ENCODE results near the gene RRAS2. TPM values are rescaled to one million over a fixed set of nuclear protein-coding genes. Genes with fewer than 3 reads are reported as not detected.
"Not testable (repeated sequence)": the region's sequence is repeated elsewhere in the genome, so short reads cannot be mapped to it uniquely, and the experiment has no call there.

Gene RRAS2
- total RNA-seq (2014; rRNA removed; shearing (Covaris generic)) = 32.3 and 37.3 TPM in 2 replicates
- 20.3 and 22.6 TPM in 2 replicates for polyA plus RNA-seq (2015; cell fraction: cytosol; rRNA removed)
- 6.4 and 10.2 TPM in 2 replicates for polyA plus RNA-seq (2015; cell fraction: nucleus; rRNA removed)

DNA sequence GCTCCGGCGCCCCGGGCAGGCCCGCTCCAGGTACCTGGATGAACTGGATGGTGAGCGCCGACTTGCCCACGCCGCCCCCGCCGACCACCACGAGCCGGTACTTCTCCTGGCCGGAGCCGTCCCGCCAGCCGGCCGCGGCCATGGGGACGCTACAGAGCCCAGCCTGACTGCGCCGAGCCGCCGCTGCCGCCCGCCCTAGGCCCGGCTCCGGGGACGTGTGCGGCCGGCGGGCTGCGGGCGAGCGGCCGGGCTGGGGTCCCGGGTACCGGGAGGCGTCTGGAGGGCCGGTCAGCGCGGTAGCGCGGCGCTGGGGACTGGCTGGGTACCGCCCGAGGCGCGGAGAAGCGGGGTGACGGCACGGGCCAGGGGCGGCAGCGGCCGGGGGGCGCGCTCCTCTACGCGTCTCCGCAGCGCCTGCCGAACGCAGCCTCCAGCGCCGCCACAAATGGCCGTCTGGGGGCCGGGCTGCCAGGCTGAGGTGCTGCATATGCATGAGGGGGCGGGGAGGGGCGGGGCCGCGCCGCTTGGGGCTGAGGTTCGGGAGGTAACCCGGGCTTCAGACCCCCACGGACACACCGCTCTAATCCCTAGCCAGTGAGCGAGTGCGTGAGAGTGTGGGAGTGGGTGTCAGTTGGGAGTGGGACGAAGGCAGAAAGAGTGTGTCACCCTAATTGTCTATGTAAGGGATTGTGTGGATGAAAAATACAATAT, at the start of gene RRAS2:
Gene RRAS2, minus strand, starts transcription at position 455 of the 711 bp plus-strand sequence. Its CDS starts 313 bp downstream, at position 142.
- DNase-seq (ENCODE audit: low read depth, low spot score) = peak; percentile 77
- in situ Hi-C loops (cut with HindIII; ENCODE audit: low pct_unique_long_range_greater_than_20kb, low sequenced_read_pairs) = no loop called here

DNA sequence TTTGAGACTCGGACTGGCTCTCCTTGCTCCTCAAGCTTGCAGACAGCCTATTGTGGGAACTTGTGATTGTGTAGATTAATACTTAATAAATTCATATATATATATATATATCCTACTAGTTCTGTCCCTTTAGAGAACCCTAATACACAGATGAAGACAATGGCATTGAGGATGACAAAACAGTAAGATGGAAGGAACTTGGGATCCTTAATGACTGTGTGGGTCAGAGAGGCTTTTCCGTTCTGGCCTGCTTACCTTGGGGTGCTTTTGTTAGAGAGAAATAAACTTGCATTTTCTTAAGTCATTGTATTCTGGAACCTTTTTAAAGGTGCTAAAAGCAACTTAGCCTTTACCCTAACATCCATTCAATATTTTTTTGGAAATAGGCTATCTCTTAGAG, 49.6 kb upstream of the RRAS2 start:
- in situ Hi-C loops (cut with HindIII; ENCODE audit: low pct_unique_long_range_greater_than_20kb, low sequenced_read_pairs) = no loop called here
- no peak for DNase-seq (ENCODE audit: low read depth, low spot score)

- in situ Hi-C loops (cut with HindIII; ENCODE audit: low pct_unique_long_range_greater_than_20kb, low sequenced_read_pairs); DNase-seq (ENCODE audit: low read depth, low spot score): not testable (repeated sequence)
These were observed 47.1 kb upstream of the RRAS2 start for GRCh38 chr11:14406116-14406515.

GRCh38 chr11:14403528-14403927, 44.5 kb upstream of the RRAS2 start:
- in situ Hi-C loops (cut with HindIII; ENCODE audit: low pct_unique_long_range_greater_than_20kb, low sequenced_read_pairs); DNase-seq (ENCODE audit: low read depth, low spot score): not testable (repeated sequence)

GRCh38 chr11:14399087-14399486, 40.1 kb upstream of the RRAS2 start:
- in situ Hi-C loops (cut with HindIII; ENCODE audit: low pct_unique_long_range_greater_than_20kb, low sequenced_read_pairs) = no loop called here

GRCh38 chr11:14396273-14396672, 37.3 kb upstream of the RRAS2 start:
- DNase-seq (ENCODE audit: low read depth, low spot score) = no peak
- in situ Hi-C loops (cut with HindIII; ENCODE audit: low pct_unique_long_range_greater_than_20kb, low sequenced_read_pairs) = no loop called here

More at GRCh38 chr11:14399087-14399486, 40.1 kb upstream of the RRAS2 start:
- DNase-seq (ENCODE audit: low read depth, low spot score) = no peak

DNA sequence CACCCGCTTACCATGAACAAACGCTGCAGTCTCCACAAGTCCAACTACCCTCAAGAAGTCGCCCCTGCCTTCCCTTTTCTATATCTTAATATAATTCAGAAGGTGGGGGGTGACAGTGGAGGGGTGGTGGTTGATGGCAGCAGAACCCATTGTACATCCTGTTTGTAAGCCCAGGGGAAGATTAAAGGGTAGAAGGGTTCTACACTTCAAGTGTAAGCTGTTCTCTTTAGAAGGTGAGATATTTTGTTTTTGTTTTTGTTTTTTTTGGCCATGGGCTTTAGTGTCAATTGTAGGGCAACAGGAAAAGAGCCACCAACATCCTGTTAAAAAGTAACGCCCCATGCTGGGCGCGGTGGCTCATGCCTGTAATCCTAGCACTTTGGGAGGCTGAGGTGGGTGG, 34.9 kb upstream of the RRAS2 start:
- DNase-seq (ENCODE audit: low read depth, low spot score) = no peak
- in situ Hi-C loops (cut with HindIII; ENCODE audit: low pct_unique_long_range_greater_than_20kb, low sequenced_read_pairs) = no loop called here

DNA sequence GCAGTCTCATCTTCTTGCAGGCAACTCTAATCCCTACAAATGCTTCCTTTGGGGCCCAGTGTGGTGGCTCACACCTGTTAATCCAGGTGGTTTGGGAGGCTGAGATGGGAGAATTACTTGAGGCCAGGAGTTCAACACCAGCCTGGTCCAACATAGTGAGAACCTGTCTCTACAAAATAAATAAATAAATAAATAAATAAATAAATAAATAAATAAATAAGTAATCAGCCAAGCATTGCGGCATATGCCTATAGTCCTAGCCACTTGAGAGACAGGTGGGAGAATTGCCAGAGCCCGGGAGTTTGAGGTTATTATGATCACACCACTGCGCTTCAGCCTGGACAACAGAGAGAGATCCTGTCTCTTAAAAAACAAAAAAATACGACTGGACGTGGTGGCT, 34.1 kb upstream of the RRAS2 start:
- DNase-seq (ENCODE audit: low read depth, low spot score) = no peak
- in situ Hi-C loops (cut with HindIII; ENCODE audit: low pct_unique_long_range_greater_than_20kb, low sequenced_read_pairs) = no loop called here

DNA sequence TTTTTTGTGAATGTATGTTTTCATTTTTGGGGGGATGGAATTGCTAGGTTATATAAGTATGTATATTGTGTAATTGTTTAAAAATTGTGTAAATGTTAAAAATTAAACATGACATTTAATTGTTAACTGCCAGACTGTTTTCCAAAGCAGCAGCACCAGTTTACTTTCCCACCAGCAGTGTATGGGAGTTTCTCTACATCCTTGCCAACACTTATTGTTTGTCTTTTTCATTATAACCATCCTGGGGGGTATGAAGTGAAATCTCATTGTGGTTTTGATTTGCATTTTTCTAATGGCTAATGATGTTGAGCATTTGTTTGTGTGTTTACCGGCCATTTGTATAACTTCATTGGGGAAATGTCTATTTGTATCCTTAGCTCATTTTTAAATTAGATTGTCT, 31.7 kb upstream of the RRAS2 start:
- DNase-seq (ENCODE audit: low read depth, low spot score) = no peak
- in situ Hi-C loops (cut with HindIII; ENCODE audit: low pct_unique_long_range_greater_than_20kb, low sequenced_read_pairs) = no loop called here

DNA sequence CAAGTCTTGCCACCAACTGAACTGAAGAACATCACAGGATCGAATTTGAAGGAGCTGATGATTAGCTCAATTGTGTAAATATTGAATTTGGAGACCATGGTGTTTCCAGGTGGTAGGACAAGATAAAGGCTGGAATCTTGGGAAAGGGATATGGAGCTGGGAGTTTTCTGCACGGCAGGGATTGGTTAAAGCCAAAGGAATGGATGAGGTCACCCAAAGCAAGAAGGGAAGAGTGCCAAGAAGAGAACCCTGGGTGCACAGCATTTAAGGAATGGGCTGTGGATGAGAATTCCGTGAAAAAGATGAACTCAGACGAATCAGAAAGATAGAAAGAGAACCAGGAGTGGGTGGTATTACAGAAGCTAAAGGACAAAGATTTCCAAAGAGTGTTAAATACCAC, 29.4 kb upstream of the RRAS2 start:
- DNase-seq (ENCODE audit: low read depth, low spot score) = no peak
- in situ Hi-C loops (cut with HindIII; ENCODE audit: low pct_unique_long_range_greater_than_20kb, low sequenced_read_pairs) = no loop called here

DNA sequence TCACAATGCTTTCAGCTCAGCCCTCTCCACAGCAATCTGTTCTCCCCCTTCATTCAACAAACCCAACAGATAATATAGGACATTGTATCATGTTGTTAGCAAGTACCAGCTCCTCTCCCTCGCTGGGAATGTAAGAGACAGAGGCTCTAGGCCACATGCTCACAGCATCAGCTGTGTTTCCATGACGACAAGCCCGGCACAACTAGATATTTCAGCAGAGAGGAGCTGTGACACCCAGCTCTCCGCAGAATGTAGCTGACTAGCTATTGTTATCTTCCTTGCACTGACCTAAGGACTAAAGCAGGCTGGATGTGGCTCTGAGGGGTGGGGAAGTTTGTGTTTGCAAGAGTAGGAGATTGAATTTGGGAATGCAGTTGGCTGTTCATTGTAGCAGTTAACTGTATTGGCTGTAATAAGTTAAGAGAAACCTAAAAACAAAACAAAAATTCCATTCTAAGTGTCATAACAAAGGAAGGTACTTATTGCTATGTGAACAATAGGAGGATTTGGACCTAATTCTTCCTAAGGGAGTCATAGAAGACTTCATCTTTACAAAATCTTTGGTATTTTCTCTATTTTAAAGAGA, 28.0 kb upstream of the RRAS2 start:
- DNase-seq (ENCODE audit: low read depth, low spot score) = no peak
- in situ Hi-C loops (cut with HindIII; ENCODE audit: low pct_unique_long_range_greater_than_20kb, low sequenced_read_pairs) = no loop called here

- DNase-seq (ENCODE audit: low read depth, low spot score) = no peak
- in situ Hi-C loops (cut with HindIII; ENCODE audit: low pct_unique_long_range_greater_than_20kb, low sequenced_read_pairs) = no loop called here
These were observed 27.1 kb upstream of the RRAS2 start for GRCh38 chr11:14386081-14386480.

DNA sequence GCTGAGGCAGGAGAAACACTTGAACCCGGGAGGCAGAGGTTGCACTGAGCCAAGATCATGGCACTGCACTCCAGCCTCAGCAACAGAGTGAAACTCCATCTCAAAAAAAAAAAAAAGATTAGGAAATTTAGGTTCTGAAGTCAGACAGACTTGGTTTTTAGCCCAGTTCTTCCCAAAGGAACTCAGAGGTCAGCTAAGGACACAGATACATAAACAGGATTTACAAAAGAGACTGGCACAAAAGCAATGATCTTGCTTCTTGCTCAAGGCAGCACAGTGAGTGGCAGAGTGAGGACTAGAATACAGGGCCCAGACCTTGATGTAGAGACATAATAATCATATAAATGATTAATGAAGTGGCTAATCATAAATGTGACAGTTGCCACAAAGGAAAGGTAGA, 25.4 kb upstream of the RRAS2 start:
- no peak for DNase-seq (ENCODE audit: low read depth, low spot score)
- in situ Hi-C loops (cut with HindIII; ENCODE audit: low pct_unique_long_range_greater_than_20kb, low sequenced_read_pairs) = no loop called here

DNA sequence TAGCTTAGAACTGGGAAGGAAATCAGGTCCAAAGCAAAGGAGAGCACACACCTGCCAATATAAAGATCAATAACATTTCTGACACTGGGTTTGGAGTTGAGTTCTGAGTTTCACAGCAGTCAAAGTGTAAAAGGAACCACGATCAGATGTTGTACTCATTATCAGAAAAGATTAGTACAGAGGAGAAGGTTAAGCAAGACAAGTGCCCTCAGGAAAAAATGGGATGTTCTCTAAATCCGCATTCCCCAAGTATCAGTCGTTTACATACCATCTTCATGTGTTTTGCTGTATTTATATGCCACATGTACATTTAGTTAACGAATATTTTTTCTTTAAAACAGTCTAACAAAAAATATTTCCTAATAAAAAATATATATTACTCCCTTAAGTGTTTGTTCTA, 23.0 kb upstream of the RRAS2 start:
- in situ Hi-C loops (cut with HindIII; ENCODE audit: low pct_unique_long_range_greater_than_20kb, low sequenced_read_pairs) = no loop called here
- no peak for DNase-seq (ENCODE audit: low read depth, low spot score)

DNA sequence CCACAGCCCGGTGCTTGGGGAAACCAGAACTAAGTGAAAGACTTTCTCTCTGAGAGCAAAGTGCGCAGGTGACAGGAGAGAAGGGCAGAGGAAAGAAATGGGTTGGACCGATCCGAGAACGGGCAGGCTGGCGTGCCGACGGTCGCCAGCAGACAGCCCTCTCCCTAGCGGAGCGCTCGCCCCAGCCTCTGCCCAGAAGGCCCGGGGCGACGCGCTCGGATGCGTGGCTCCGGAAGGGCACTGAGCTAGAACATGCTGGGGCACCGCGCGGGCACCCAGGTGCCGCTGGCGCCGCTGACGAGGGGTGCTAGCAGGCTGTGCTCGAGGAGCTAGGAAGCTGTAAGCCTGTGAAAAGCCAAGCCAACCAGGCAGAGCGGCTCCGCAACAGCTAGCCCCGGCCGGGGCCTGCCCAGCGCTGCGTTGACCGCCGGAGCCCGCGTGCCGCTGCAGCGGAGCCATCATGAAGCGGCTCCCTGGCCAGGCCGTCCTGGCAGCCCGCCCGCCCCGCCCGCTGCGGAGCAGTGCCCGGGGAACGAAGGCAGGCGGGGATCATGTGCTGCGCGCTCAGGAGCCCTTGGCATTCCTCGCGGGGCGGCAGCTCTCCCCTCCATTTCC, 22.1 kb upstream of the RRAS2 start:
- in situ Hi-C loops (cut with HindIII; ENCODE audit: low pct_unique_long_range_greater_than_20kb, low sequenced_read_pairs) = no loop called here
- DNase-seq (ENCODE audit: low read depth, low spot score) = peak; percentile 71

- in situ Hi-C loops (cut with HindIII; ENCODE audit: low pct_unique_long_range_greater_than_20kb, low sequenced_read_pairs) = no loop called here
- no peak for DNase-seq (ENCODE audit: low read depth, low spot score)
These were observed 21.3 kb upstream of the RRAS2 start for GRCh38 chr11:14380125-14380936.

DNA sequence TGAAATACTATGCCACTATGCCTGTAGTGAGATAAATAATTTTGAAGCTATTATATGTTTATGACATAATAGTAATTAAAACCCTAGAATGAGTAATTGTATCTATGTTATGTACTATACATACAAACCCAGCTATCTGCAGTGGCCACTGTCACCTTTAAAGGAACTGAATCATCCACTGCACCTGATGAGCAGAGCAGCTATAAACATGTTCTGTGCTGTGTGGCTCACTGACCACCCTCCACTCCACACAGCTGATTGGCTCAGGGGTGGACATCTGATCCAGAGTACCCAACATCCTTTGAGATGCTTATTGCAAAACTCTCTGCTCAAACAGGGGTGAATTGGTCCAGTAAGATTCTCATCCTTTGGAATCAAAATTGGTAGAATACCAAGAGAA, 19.2 kb upstream of the RRAS2 start:
- in situ Hi-C loops (cut with HindIII; ENCODE audit: low pct_unique_long_range_greater_than_20kb, low sequenced_read_pairs) = no loop called here
- DNase-seq (ENCODE audit: low read depth, low spot score) = no peak

DNA sequence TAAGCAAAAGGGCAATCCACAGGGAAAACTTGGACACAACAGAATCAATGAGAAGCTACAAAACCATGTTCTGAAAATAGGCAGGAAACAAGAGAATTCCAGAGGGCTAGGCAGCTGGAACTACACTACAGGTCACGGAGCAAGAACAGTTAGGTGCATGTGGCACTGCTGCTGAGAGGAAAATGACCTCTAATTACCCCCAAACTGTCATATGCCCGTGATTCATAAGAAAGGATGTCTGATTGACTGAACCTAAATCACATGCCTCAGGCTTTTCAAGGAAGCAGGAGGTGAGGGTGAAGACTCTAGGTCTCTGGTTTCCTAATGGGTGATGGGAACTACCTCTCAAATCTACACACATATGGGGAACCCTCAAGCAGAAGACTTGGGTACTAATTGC, 17.9 kb upstream of the RRAS2 start:
- DNase-seq (ENCODE audit: low read depth, low spot score) = peak; percentile 42
- in situ Hi-C loops (cut with HindIII; ENCODE audit: low pct_unique_long_range_greater_than_20kb, low sequenced_read_pairs) = no loop called here

Data from SK-MEL-5 (cell line).